Colonic mucosa (tissue), 4 donors: ENCODE data around the gene CPNE1. TPM values are rescaled to one million over a fixed set of nuclear protein-coding genes. Genes with fewer than 3 reads are reported as not detected.

ENCODE experiments used
- DNase-seq: peaks from one replicate; pipeline ENCODE4 v3.0.0-alpha.2; 2020
- H3K27ac ChIP-seq: fragments of 200-600 bp; one replicate; pipeline ENCODE4 v1.8.0; 2021
- H3K27me3 ChIP-seq: fragments of 200-600 bp; one replicate; pipeline ENCODE4 v1.8.0; 2021
- H3K36me3 ChIP-seq: fragments of 200-600 bp; one replicate; pipeline ENCODE4 v1.8.0; 2021
- H3K4me1 ChIP-seq: fragments of 200-600 bp; one replicate; pipeline ENCODE4 v1.8.0; 2021; ENCODE audit warnings: mild to moderate bottlenecking
- H3K4me3 ChIP-seq: fragments of 200-600 bp; one replicate; pipeline ENCODE4 v1.8.0; 2021
- H3K9ac ChIP-seq, 2 donors: one replicate each; pipeline ENCODE4 v1.7.0; 2013; ENCODE audit warnings: control low read depth in 2 of 2, low read depth in 2 of 2, low read length in 2 of 2
- H3K9me3 ChIP-seq: fragments of 200-600 bp; one replicate; pipeline ENCODE4 v1.8.0; 2021
- CTCF ChIP-seq: fragments of 200-600 bp; IDR thresholded peaks from one replicate; pipeline ENCODE4 v1.8.0; 2022; ENCODE audit warnings: antibody characterized with exemption, mild to moderate bottlenecking
- intact Hi-C: fragments of 100-400 bp; cut with DNase I; formaldehyde crosslinking; loops from one replicate; pipeline ENCODE4 v1.14.1; 2022
- total RNA-seq, 2 donors: library from RNA; stranded (reverse); fragmentation: NEBNext Ultra II Directional in 1 of 2; extraction: Animal tissue kit (Norgen Biotek cat#: 25700) in 1 of 2; gene quantifications; one replicate each; pipeline ENCODE4 v1.2.1, GENCODE V29; 2021
- donor health status: healthy.
- donor health status: DM: no; HTN: no; CAD: no.
- donor health status: DM: no; HTN: no; CAD: no.

The CPNE1 gene
- total RNA-seq, 2 donors from 2014 or later: 137 to 152 TPM

- Histone ChIP-seq H3K36me3 (peaks cover 28% of the 10 kb centered on the region), H3K9me3 (no peaks in the 10 kb centered on the region), H3K9ac (no peak overlapping the region), H3K4me1 (no peaks in the 10 kb centered on the region), H3K27ac (no peak overlapping the region), H3K27me3 (no peaks in the 10 kb centered on the region), H3K4me3 (no peak overlapping the region)
- TF ChIP-seq CTCF: no peak
- DNase-seq: no peak
- intact Hi-C loops: loop anchor here (10.0 kb wide), 1 partner anchor 238 kb away; no protein-coding TSS in a partner anchor
Observed at GRCh38 chr20:35702824-35703695, 38.4 kb upstream of the CPNE1 start.

GRCh38 chr20:35702051-35702823 is 37.5 kb upstream of the CPNE1 start:
- no peak for TF ChIP-seq CTCF
- H3K27me3 ChIP-seq: no peaks in the 10 kb centered on the region
- no peak overlapping the region for H3K9ac ChIP-seq
- H3K36me3 ChIP-seq: peaks cover 28% of the 10 kb centered on the region
- no peaks in the 10 kb centered on the region for H3K4me1 ChIP-seq
- no peaks in the 10 kb centered on the region for H3K9me3 ChIP-seq
- intact Hi-C loops: loop anchor here (10.0 kb wide), 1 partner anchor 237 kb away; no protein-coding TSS in a partner anchor
- no peak for DNase-seq
- no peak overlapping the region for H3K27ac ChIP-seq
- H3K4me3 ChIP-seq: no peak overlapping the region

- no peaks in the 10 kb centered on the region for H3K9me3 ChIP-seq
- no peak for DNase-seq
- peaks cover 17% of the 10 kb centered on the region for H3K36me3 ChIP-seq
- intact Hi-C loops: loop anchor here (10.0 kb wide), 1 partner anchor 236 kb away; no protein-coding TSS in a partner anchor
- H3K4me3 ChIP-seq: no peak overlapping the region
- H3K27me3 ChIP-seq: no peaks in the 10 kb centered on the region
- TF ChIP-seq CTCF: no peak
- peak overlapping the region in 1 of 2 donors; percentile 96 for H3K9ac ChIP-seq
- no peaks in the 10 kb centered on the region for H3K4me1 ChIP-seq
- no peak overlapping the region for H3K27ac ChIP-seq
Observed at GRCh38 chr20:35700625-35701148, 36.0 kb upstream of the CPNE1 start.

- H3K27me3 ChIP-seq: no peaks in the 10 kb centered on the region
- H3K4me3 ChIP-seq: peak overlapping the region; percentile 85
- no peak for DNase-seq
- no peak for TF ChIP-seq CTCF
- H3K36me3 ChIP-seq: peaks cover 11% of the 10 kb centered on the region
- peak overlapping the region; percentile 82 for H3K27ac ChIP-seq
- no peaks in the 10 kb centered on the region for H3K4me1 ChIP-seq
- intact Hi-C loops: loop anchor here (10.0 kb wide), 1 partner anchor 235 kb away; no protein-coding TSS in a partner anchor
- H3K9me3 ChIP-seq: no peaks in the 10 kb centered on the region
- peak overlapping the region; percentile 87 to 96 for H3K9ac ChIP-seq
Observed at GRCh38 chr20:35699957-35700624, 35.4 kb upstream of the CPNE1 start.
